Pericardium fibroblast (primary cell): Measurements from ENCODE around the gene INPP4A. TPM values are rescaled to one million over a fixed set of nuclear protein-coding genes. Genes with fewer than 3 reads are reported as not detected.

ENCODE experiments used
- total RNA-seq: library from RNA; depleted of rRNA; stranded (reverse); fragments of >200 nt; gene quantifications from 2 replicates; pipeline ENCODE4 v1.2.3, GENCODE V29; 2015

The INPP4A gene
- 9.9 and 10.5 TPM in 2 replicates for total RNA-seq

DNA sequence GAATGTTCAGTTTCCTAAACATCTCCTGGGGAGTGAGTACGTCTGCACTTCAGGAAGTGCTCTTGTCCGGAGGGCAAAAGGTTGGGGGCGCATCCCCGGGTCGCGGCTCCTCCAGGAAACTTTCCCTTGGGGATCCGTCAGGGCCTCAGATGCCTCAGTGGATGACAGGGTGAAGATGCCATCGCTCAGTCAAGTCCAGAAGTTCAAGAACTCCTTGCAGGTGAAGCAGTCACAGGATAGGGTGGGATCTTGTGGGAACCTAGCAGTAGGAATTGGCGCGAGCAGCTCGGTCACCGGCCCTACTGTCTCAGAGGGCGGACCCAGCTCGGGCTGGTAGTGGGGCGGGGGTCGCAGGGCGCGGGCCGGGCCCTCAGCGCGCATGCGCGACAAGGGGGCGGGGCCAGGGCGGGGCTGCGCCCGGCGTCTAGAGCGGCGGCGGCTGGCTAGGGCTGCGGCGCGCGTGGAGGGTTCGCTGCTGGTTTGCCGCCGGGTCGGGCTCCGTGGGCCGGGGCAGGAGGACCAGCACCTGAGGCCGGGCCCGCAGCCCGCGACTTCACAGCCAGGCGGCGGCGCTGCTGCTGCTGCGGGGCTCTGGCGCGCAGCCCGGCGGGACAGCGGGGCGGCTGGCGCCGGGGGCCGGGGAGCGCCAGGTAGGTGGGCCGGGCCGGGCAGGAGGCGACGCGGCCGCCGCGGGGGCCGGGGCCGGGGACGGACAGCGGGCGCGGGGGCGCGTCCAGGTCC, at the start of gene INPP4A:
INPP4A (plus strand) TSS at position 423 of the 741 bp plus-strand sequence. CDS start 75,191 bp downstream, outside the sequence.

GRCh38 chr2:98608116-98608961, 163.7 kb downstream of the INPP4A start, which contains the start of the genes COA5 and UNC50:
Gene COA5 (minus strand): TSS chr2:98608512. CDS start chr2:98608405, 107 bp downstream.
Gene UNC50 (plus strand): TSS chr2:98608589. CDS start chr2:98609760, 1,171 bp downstream.

Other genes with a start within 250 kb of the INPP4A start
- not detected in 2 replicates for gene CNGA3, start 98.4 kb upstream of the INPP4A start, total RNA-seq
- 12.7 and 24.8 TPM in 2 replicates for gene COA5, start 163.7 kb downstream of the INPP4A start, total RNA-seq
- 42.7 and 50.7 TPM in 2 replicates for gene UNC50, start 163.7 kb downstream of the INPP4A start, total RNA-seq